Heart left ventricle (tissue), 16 donors: Measurements from ENCODE around the gene CECR2. TPM values are rescaled to one million over a fixed set of nuclear protein-coding genes. Genes with fewer than 3 reads are reported as not detected.

Source experiments
- ATAC-seq, 4 donors: fragments of 200-7000 bp; cut with Tn5 transposase; one replicate each; pipeline ENCODE4 v1.9.1; 2020 to 2022; ENCODE audit warnings: moderate library complexity in 4 of 4, mild to moderate bottlenecking in 3 of 4, moderate number of reproducible peaks in 1 of 4
- DNase-seq, 5 donors: peaks; one replicate each; pipeline ENCODE4 v3.0.0-alpha.2; 2020
- H3K27ac ChIP-seq, 12 donors: fragments of 200-600 bp; sonication (generic) in 4 of 12; one replicate each; pipeline versions ENCODE4 v1.5.0 to v1.8.0; 2016 to 2022; ENCODE audit warnings: mild to moderate bottlenecking in 2 of 12
- H3K27me3 ChIP-seq, 9 donors: fragments of 200-600 bp; sonication (generic) in 2 of 9; one replicate each; pipeline versions ENCODE4 v1.5.1 to v1.8.0; 2016 to 2022; ENCODE audit warnings: mild to moderate bottlenecking in 3 of 9
- H3K36me3 ChIP-seq, 9 donors: fragments of 200-600 bp; sonication (generic) in 2 of 9; one replicate each; pipeline versions ENCODE4 v1.5.0 to v1.8.0; 2018 to 2022; ENCODE audit warnings: mild to moderate bottlenecking in 2 of 9
- H3K4me1 ChIP-seq, 12 donors: fragments of 200-600 bp; sonication (generic) in 4 of 12; one replicate each; pipeline versions ENCODE4 v1.5.0 to v1.8.0; 2016 to 2022; ENCODE audit warnings: mild to moderate bottlenecking in 3 of 12
- H3K4me3 ChIP-seq, 12 donors: fragments of 200-600 bp; sonication (generic) in 4 of 12; one replicate each; pipeline versions ENCODE4 v1.5.0 to v1.8.0; 2017 to 2022; ENCODE audit warnings: mild to moderate bottlenecking in 9 of 12, moderate library complexity in 4 of 12
- H3K9me3 ChIP-seq, 12 donors: fragments of 200-600 bp; sonication (generic) in 4 of 12; one replicate each; pipeline versions ENCODE4 v1.5.0 to v1.8.0; 2016 to 2022; ENCODE audit warnings: mild to moderate bottlenecking in 1 of 12
- POLR2A ChIP-seq, 2 donors: fragments of 450-650 bp; IDR thresholded peaks; one replicate each; pipeline ENCODE4 v1.6.1; 2017; ENCODE audit warnings: antibody characterized with exemption in 2 of 2, mild to moderate bottlenecking in 2 of 2, moderate library complexity in 2 of 2
- WGBS, 4 donors: extraction: QIAGEN DNeasy Blood & Tissue Kit in 2 of 4; methylation state at CpG; one replicate each; pipeline versions ENCODE4 v1.1.5 to v1.1.7; 2013 to 2018; 5-methylcytosine and 5-hydroxymethylcytosine counted together
- intact Hi-C, 10 donors: fragments of 100-400 bp; cut with DNase I; formaldehyde crosslinking; loops; one replicate each; pipeline versions ENCODE4 v1.11.1 to v1.14.2; 2022
- polyA plus RNA-seq, 2 donors: library from polyadenylated mRNA; stranded (reverse); fragments of 200-250 nt; gene quantifications; one replicate each; pipeline ENCODE4 v1.2.3, GENCODE V29; 2013
- total RNA-seq, 9 donors: library from RNA; depleted of rRNA in 2 of 9; stranded (reverse); fragments of >200 nt in 2 of 9; fragmentation: NEBNext Ultra II Directional in 3 of 9; extraction: Animal tissue kit (Norgen Biotek cat#: 25700) in 3 of 9; gene quantifications; one replicate each; pipeline versions ENCODE4 v1.1.0 to v1.2.4, GENCODE V29; 2016 to 2023
- TF ChIP-seq, protein P1 (sequence below), 12 donors: fragments of 200-600 bp; sonication (generic) in 4 of 12; IDR thresholded peaks; one replicate each; pipeline versions ENCODE4 v1.5.0 to v1.8.0; 2018 to 2022; ENCODE audit warnings: antibody characterized with exemption in 12 of 12, mild to moderate bottlenecking in 5 of 12
- donor health status: ischemic (EF 13 %, LVEDD 7.1; RV severe dilation, severe dysfunction).
- donor health status: healthy with polysubstance abuse.
- donor health status: DM: no; HTN: yes; CAD: no.
- donor health status: DM: no; HTN: no; CAD: no.
- donor health status: ischemic (EF 25% LVEDD 6.9; RV normal size, moderate dysfunction).
- donor health status: ischemic (EF 25% LVEDD 5.7; RV mildly dilated, moderate dysfunction).
- donor health status: healthy.
- donor health status: DM: yes; HTN: yes; CAD: no.
- donor health status: ischemic (EF 35%, LVEDD 5.7; RV mildly dilated, moderate dysfunction).
- donor health status: nonischemic (EF 11% LVEDD 7.7; RV severe dilation, severe dysfunction).
- donor health status: DM: yes; HTN: yes; CAD: no.
- donor health status: PGD.
- donor health status: ischemic (EF 29% LVEDD 5.4; RV normal size, mild dysfunction).
- donor health status: nonischemic (EF 23%, LVEDD 6.1; RV moderate dilation, normal function).

The CECR2 gene
- total and polyA plus RNA-seq, 11 donors = 3.8 to 11.6 (median 6.8) TPM

- ATAC-seq (no peak), DNase-seq (no peak)
- Histone ChIP-seq H3K4me3 (no peak overlapping the region), H3K36me3 (no peaks in the 10 kb centered on the region), H3K27me3 (no peaks in the 10 kb centered on the region), H3K4me1 (no peaks in the 10 kb centered on the region), H3K27ac (no peak overlapping the region), H3K9me3 (no peaks in the 10 kb centered on the region)
- intact Hi-C loops = no loop called here
- TF ChIP-seq, protein P1, sequence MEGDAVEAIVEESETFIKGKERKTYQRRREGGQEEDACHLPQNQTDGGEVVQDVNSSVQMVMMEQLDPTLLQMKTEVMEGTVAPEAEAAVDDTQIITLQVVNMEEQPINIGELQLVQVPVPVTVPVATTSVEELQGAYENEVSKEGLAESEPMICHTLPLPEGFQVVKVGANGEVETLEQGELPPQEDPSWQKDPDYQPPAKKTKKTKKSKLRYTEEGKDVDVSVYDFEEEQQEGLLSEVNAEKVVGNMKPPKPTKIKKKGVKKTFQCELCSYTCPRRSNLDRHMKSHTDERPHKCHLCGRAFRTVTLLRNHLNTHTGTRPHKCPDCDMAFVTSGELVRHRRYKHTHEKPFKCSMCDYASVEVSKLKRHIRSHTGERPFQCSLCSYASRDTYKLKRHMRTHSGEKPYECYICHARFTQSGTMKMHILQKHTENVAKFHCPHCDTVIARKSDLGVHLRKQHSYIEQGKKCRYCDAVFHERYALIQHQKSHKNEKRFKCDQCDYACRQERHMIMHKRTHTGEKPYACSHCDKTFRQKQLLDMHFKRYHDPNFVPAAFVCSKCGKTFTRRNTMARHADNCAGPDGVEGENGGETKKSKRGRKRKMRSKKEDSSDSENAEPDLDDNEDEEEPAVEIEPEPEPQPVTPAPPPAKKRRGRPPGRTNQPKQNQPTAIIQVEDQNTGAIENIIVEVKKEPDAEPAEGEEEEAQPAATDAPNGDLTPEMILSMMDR (IDR thresholded peaks at IDR 0.05) = no peak
- no peak for TF ChIP-seq POLR2A (IDR thresholded peaks at IDR 0.05)
- 60 to 75% (median 68%) methylated on average over 4 of the region's 4 CpGs for WGBS, 4 donors
These were observed 22.7 kb upstream of the CECR2 start for GRCh38 chr22:17346578-17346977.

GRCh38 chr22:17347724-17348123, 21.5 kb upstream of the CECR2 start:
- Histone ChIP-seq H3K27ac (no peak overlapping the region), H3K4me1 (no peaks in the 10 kb centered on the region), H3K27me3 (no peaks in the 10 kb centered on the region), H3K9me3 (no peaks in the 10 kb centered on the region), H3K4me3 (no peak overlapping the region), H3K36me3 (no peaks in the 10 kb centered on the region)
- ATAC-seq (no peak), DNase-seq (no peak)
- TF ChIP-seq POLR2A (IDR thresholded peaks at IDR 0.05) = no peak
- TF ChIP-seq, protein P1 (IDR thresholded peaks at IDR 0.05) = no peak
- WGBS, 4 donors = 81 to 90% (median 87%) methylated on average over 11 of the region's 11 CpGs
- intact Hi-C loops = loop anchor here in 1 of 10 donors (2.0 kb wide), 1 partner anchor 37 kb away; no protein-coding TSS in a partner anchor

- DNase-seq (no peak), ATAC-seq (no peak)
- no peak overlapping the region for H3K4me3 ChIP-seq
- no peaks in the 10 kb centered on the region for H3K9me3 ChIP-seq
- WGBS, 4 donors = 77 to 81% (median 77%) methylated on average over 14 of the region's 14 CpGs
- TF ChIP-seq, protein P1 (IDR thresholded peaks at IDR 0.05) = no peak
- no peak for TF ChIP-seq POLR2A (IDR thresholded peaks at IDR 0.05)
- no peaks in the 10 kb centered on the region for H3K27me3 ChIP-seq
- no peaks in the 10 kb centered on the region for H3K4me1 ChIP-seq
- H3K36me3 ChIP-seq = no peaks in the 10 kb centered on the region
- H3K27ac ChIP-seq = no peak overlapping the region
- intact Hi-C loops = loop anchor here in 1 of 10 donors (2.0 kb wide), 1 partner anchor 36 kb away; no protein-coding TSS in a partner anchor
These were observed 20.7 kb upstream of the CECR2 start for GRCh38 chr22:17348464-17349103.

GRCh38 chr22:17349172-17349571, 20.1 kb upstream of the CECR2 start:
- TF ChIP-seq, protein P1 (IDR thresholded peaks at IDR 0.05) = no peak
- no peak for TF ChIP-seq POLR2A (IDR thresholded peaks at IDR 0.05)
- Histone ChIP-seq H3K27me3 (no peaks in the 10 kb centered on the region), H3K4me1 (no peaks in the 10 kb centered on the region), H3K4me3 (no peak overlapping the region), H3K36me3 (no peaks in the 10 kb centered on the region), H3K27ac (no peak overlapping the region), H3K9me3 (no peaks in the 10 kb centered on the region)
- WGBS, 4 donors = 87 to 90% (median 89%) methylated on average over 10 of the region's 10 CpGs
- no peak for ATAC-seq
- intact Hi-C loops = loop anchor here in 1 of 10 donors (2.0 kb wide), 1 partner anchor 36 kb away; no protein-coding TSS in a partner anchor
- no peak for DNase-seq
